ENCODE data around the gene MPRIP.
"Not testable (repeated sequence)": the region's sequence is repeated elsewhere in the genome, so short reads cannot be mapped to it uniquely, and the experiment has no call there.

Gene MPRIP

DNA sequence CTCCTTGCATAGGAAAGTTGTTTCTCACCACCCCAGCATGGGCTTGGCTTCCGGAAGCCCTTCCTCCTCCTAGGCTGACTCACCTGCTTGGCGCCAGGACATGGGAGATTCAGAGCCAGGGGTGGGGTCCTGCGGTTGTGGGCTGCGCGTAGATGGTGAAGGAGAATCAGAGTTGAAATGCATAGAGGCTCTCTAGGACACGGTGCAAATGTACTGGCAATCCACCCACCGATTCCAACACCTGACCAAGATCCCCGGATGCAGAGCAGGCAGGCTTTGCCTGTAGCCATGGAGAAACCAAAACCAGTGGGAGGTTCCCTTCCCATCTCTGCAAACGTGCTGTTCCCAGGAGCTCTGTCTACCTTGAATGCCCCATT is 27.5 kb upstream of the MPRIP start:
- not testable (repeated sequence) for DNase-seq

- no peak for DNase-seq
Measured at GRCh38 chr17:17015230-17015629, 27.0 kb upstream of the MPRIP start.

- not testable (repeated sequence) for DNase-seq
Measured at GRCh38 chr17:17016199-17017197, 25.8 kb upstream of the MPRIP start.

DNA sequence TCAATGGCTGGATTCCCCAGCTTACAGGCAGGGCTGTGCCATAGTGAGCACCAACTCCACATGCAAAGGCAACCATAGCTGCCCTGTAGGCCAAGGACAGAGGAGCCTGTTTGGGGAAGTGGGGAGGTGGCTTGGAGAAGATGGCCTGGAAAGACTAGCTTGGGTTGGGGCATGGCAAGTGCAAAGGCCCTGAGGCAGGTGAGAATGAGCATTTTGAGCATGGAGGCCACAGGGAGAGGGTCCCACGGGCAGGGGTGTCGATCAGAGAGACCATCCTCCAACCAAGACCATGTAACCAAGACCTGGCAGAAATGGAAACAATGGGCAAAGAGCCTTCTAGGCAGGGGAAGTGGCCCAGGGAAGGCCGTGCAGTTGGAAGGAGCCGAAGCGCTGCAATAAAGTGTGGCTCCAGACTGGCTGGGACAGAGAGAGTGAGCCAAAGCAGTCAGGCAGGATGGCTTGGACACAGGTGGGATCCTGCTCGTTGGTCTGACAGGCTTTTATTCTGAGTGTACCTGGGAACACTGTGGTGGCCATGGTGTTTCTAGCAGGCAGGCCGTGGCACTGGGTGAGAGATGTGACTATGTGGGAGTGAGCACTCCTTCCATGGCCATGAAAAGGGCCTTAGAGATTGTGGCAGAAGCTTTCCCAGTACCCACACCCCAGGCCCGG is 24.8 kb upstream of the MPRIP start:
- DNase-seq, result no peak

- no peak for DNase-seq
Measured at GRCh38 chr17:17018021-17018441, 24.2 kb upstream of the MPRIP start.

DNA sequence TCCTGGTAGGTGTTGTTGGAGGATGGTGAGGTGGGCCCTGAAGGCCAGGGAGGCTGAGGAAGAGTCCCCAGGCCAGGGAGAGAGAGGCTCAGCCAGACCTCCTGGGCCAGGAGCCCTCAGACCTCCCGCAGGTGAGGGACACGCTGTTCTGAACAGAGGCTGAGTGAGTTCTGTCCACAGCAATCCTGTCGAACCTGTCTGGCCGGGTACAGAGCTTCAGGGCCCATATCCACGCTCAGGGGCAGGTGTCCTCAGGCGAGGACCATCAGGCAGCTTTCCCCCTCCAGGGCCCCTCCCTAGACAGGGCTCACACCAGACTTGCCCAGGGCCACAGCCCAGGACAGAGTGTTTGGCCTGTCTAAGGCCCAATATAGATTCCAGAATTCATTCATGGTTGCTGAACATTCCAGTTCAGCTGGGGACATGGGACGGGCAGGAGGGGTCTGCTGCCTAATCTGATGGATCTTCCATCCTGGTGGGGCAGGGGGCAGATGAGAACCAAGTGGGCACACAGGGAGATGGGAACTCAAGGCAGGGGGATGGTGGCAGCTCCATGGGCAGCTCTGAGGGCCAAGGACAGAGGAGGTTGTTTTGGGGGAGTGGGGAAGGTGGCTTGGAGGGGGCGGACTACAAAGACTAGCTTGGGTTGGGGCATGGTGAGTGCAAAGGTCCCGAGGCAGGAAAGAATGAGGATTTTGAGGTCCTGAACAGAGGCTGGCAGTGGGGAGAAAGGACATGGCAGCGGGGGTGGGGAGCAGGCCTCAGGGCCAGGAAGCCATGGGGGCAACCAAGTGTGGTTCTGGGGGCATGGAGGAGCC is 23.4 kb upstream of the MPRIP start:
- DNase-seq, result no peak

DNA sequence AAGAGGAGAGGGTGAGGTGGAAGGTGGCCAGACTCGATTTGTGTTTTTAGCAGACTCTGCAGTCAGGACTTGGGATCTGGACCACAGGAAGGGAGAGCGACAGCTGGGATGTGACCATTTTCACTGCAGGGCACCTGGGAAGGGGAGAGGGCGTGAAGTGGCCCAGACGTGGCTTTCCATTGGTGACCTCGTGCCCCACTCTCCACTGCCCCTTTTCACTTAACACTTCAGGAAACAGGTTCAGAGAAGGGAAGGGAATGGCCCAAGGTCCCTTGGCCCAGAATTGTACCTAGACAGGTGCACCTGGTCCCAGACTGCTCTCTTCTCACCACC is 22.9 kb upstream of the MPRIP start:
- no peak for DNase-seq

DNA sequence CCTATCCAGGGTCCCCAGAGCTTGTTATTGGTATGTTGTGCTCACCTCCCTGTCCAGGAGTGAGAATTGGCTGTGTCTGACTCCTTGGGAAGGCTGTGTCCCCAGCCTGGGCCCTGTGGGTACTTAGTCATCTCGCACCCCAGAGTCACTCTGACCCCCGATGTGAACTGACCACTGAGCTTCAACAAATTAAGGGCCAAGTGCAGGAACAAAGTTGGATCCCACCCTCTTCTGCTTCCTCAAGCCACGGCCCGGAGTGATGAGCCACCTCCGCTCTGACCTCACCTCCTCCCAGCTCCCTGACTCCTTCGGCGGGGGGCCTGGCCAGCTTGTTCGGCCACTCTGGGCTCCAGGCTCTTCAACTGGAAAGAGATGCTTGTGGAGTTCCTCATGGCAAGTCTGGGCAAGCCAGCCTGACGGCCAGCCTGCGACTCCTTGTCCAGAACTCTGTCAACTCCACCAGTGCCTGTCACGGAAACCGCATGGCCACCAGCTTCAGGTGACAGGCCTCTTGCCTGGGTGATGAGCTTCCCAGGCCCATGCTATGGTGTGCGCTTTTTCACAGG is 22.3 kb upstream of the MPRIP start:
- DNase-seq, result no peak

GRCh38 chr17:17020821-17021193 is 21.4 kb upstream of the MPRIP start:
- DNase-seq, result no peak

GRCh38 chr17:17021194-17021863 is 20.9 kb upstream of the MPRIP start:
- no peak for DNase-seq

DNA sequence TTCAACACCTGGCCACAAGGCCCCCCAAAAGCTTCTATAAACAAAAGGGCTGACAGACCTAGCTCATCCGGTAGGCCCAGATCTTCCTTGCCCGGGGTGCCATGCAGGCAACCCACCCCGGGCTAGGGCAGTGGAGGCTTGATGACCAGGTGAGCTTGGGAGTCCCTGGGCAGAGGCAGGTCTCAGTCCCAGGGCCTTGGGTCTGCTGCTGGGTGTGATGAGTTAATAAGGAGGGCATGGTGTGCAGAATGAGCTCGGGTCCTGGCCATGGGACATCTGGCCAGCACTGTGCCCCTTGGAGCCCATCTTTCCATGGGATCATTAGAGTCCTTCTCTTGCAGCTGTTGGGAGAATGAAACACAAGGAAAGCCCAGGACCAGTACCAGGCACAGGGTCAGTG is 20.2 kb upstream of the MPRIP start:
- DNase-seq, result no peak

DNA sequence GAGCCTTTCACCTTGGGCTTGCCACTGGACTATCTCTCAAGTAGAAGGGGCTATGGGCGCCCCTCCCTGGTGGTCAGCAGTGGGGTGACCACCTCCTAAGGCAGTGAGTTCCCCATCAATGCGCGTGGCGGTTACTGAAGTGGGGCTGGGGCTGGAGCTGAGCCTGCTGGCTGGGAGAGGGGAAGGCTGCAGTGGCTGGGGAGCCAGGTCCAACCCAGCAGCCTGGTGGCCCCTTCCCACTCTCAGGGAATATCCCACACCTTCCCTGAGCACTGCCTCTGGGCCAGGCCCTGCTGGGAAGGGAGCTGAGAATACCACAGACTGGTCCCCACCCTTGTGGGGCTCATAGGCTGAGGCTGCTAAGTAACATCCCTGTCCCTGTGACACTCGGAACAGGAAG is 19.8 kb upstream of the MPRIP start:
- no peak for DNase-seq

- DNase-seq, result no peak
Measured at GRCh38 chr17:17024778-17025300, 17.4 kb upstream of the MPRIP start.

- no peak for DNase-seq
Measured at GRCh38 chr17:17025621-17026020, 16.6 kb upstream of the MPRIP start.

- DNase-seq, result no peak
Measured at GRCh38 chr17:17026163-17026562, 16.1 kb upstream of the MPRIP start.

GRCh38 chr17:17027442-17028058 is 14.7 kb upstream of the MPRIP start:
- DNase-seq, result no peak

GRCh38 chr17:17028059-17028877 is 14.0 kb upstream of the MPRIP start:
- no peak for DNase-seq

GRCh38 chr17:17028878-17029535 is 13.2 kb upstream of the MPRIP start:
- no peak for DNase-seq

DNA sequence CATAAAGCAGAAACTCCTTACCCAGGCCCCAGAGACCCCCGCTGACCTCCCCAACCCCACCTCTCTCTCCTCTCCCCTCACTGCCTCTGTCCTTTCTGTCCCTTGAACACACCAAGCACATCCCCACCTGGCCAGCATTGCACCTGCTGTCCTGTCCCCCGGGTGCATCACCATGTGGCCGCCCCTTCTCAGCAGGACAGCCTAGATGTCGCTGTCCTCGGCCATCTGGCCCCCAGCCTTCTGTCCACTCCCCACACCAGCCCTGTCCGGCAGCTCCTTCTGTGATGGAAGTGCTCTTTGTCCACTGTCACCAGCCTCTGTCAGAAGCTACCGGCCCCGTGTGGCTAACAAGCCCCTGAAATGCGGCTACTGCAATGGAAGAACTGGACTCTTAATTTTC is 12.3 kb upstream of the MPRIP start:
- DNase-seq, result no peak

DNA sequence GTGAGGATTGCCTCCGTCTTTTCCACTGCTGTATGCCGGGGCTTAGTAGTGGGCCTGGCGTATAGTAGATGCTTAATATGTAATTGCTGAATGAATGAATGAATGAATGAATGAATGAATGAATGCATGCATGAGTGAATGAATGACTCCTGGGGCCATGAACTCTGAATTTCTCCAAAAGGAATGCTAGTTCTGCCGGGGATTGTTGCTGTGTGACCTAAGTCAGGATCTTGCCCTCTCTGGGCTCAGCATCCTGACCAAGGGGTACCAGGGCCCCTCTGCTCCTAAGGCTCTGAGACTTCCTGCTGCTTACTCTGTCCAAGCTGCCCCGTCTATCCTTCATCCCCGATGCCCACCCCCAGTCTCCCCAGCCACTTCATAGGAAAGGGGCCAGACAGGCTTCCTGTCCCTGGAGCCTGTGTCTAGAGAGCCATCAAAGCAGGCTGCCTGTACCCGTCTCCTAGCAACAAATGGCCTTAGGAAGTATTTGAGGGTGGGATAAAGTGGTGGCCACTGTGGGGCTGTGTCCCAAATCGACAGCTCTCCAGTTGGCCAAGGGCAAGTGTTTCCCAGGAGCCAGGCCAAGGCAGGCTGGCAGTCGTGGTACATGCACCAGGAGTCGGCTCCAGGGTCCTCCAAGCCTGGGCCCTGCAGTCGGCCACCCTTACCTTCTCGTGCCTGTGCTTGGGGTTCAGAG is 11.6 kb upstream of the MPRIP start:
- DNase-seq, result no peak
